GM12878 (cell line): ENCODE results near the gene DUSP10. TPM values are rescaled to one million over a fixed set of nuclear protein-coding genes. Genes with fewer than 3 reads are reported as not detected.

Experiments
- ATAC-seq: fragments of 200-7000 bp; cut with Tn5 transposase; 3 replicates; pipeline ENCODE4 v1.9.1; 2020; ENCODE audit warnings: mild to moderate bottlenecking, moderate library complexity
- BruUV-seq: library from RNA; stranded (reverse); fragments of 400-500 nt; replicated peaks from 2 replicates; lab custom pipeline; 2021; lab: Mats Ljungman, UMichigan
- CTCF ChIA-PET: fragments of 300-600 bp; sonication (Branson Sonifier 250); formaldehyde crosslinking; extraction: SDS; loops from one replicate; lab custom pipeline; 2021; ENCODE audit warnings: inconsistent platforms; lab: Yijun Ruan, JAX
- POLR2A ChIA-PET: fragments of 350-600 bp; formaldehyde crosslinking; extraction: SDS; loops from one replicate; lab custom pipeline; 2021; ENCODE audit warnings: inconsistent platforms; lab: Charles Lee
- RAD21 ChIA-PET: fragments of 300-600 bp; sonication (Branson Sonifier 250); formaldehyde crosslinking; loops from one replicate; lab custom pipeline; 2023; ENCODE audit warnings: antibody characterized with exemption; ENCODE audit not compliant: unreplicated experiment; lab: Charles Lee
- SMC1A ChIA-PET: fragments of 300-600 bp; sonication (Branson Sonifier 250); formaldehyde crosslinking; loops from one replicate; lab custom pipeline; 2023; ENCODE audit not compliant: unreplicated experiment, uncharacterized antibody; lab: Charles Lee
- DNase-seq: peaks from one replicate; pipeline ENCODE4 v3.0.0-alpha.2; 2011; ENCODE audit warnings: low read depth, low spot score
- FAIRE-seq: peaks from 3 replicates; lab custom pipeline; 2011; peaks lifted over from hg19 to GRCh38; lab: Jason Lieb, UNC
- H2AFZ ChIP-seq: 2 replicates; pipeline ENCODE4 v1.6.0; 2011; ENCODE audit warnings: low read depth, low read length, control low read depth; ENCODE audit not compliant: control insufficient read depth
- H3K27ac ChIP-seq: 2 replicates; pipeline ENCODE4 v1.5.1; 2011; ENCODE audit warnings: control low read depth; ENCODE audit not compliant: control insufficient read depth, insufficient read depth
- H3K27me3 ChIP-seq, 2 experiments: replicated peaks in 1 of 2; 2 replicates each; pipeline versions ENCODE4 v1.6.0 to v1.6.1; 2011; ENCODE audit warnings: low read length in 1 of 2; ENCODE audit not compliant: control insufficient read depth in 2 of 2, insufficient read depth in 2 of 2
- H3K36me3 ChIP-seq, 2 experiments: 2 replicates each; pipeline ENCODE4 v1.5.1; 2011; ENCODE audit warnings: low read length in 1 of 2; ENCODE audit not compliant: control insufficient read depth in 2 of 2, insufficient read depth in 2 of 2
- H3K4me1 ChIP-seq: 2 replicates; pipeline ENCODE4 v1.6.1; 2011; ENCODE audit warnings: mild to moderate bottlenecking, low read length, moderate library complexity, mixed read lengths; ENCODE audit not compliant: control insufficient read depth, insufficient read depth
- H3K4me2 ChIP-seq: 2 replicates; pipeline ENCODE4 v1.6.0; 2011; ENCODE audit warnings: control low read depth; ENCODE audit not compliant: control insufficient read depth, insufficient read depth
- H3K4me3 ChIP-seq: fragments of 200-600 bp; sonication (generic); 2 replicates; pipeline ENCODE4 v1.5.1; 2016
- H3K79me2 ChIP-seq: 2 replicates; pipeline ENCODE4 v1.6.0; 2011; ENCODE audit warnings: low read length; ENCODE audit not compliant: control insufficient read depth, insufficient read depth
- H3K9ac ChIP-seq: 2 replicates; pipeline ENCODE4 v1.8.0; 2011; ENCODE audit warnings: low read length, control low read depth, mixed read lengths; ENCODE audit not compliant: control insufficient read depth, insufficient read depth
- H3K9me3 ChIP-seq: replicated peaks from 3 replicates; pipeline ENCODE4 v1.5.1; 2011; ENCODE audit warnings: mild to moderate bottlenecking, low read length; ENCODE audit not compliant: control insufficient read depth, insufficient read depth
- H4K20me1 ChIP-seq: 2 replicates; pipeline ENCODE4 v1.6.0; 2011; ENCODE audit not compliant: control insufficient read depth, insufficient read depth
- BCLAF1 ChIP-seq: fragments of 450-650 bp; IDR thresholded peaks from 2 replicates; pipeline ENCODE4 v1.6.1; 2017; ENCODE audit warnings: antibody characterized with exemption, mild to moderate bottlenecking, moderate library complexity
- CREM ChIP-seq: IDR thresholded peaks from 2 replicates; pipeline ENCODE4 v1.6.1; 2014; ENCODE audit warnings: antibody characterized with exemption, low read depth
- NRF1 ChIP-seq: conservative IDR thresholded peaks from 2 replicates; pipeline ENCODE4 v1.6.1; 2011; ENCODE audit warnings: mild to moderate bottlenecking, low read depth, low read length, improper control_type of control experiment
- POLR2A ChIP-seq: IDR thresholded peaks from 2 replicates; pipeline ENCODE4 v1.6.1; 2011; ENCODE audit warnings: low read depth, mild to moderate bottlenecking, low read length
- PRDM15 ChIP-seq: fragments of 450-650 bp; formaldehyde crosslinking; IDR thresholded peaks from 2 replicates; pipeline ENCODE4 v1.4.0; 2020; ENCODE audit warnings: mild to moderate bottlenecking, moderate library complexity
- RCOR1 ChIP-seq: conservative IDR thresholded peaks from 2 replicates; pipeline ENCODE4 v1.6.1; 2012; ENCODE audit warnings: low read depth, low read length, improper control_type of control experiment
- SMARCA5 ChIP-seq: fragments of 450-650 bp; IDR thresholded peaks from 2 replicates; pipeline ENCODE4 v1.6.1; 2017; ENCODE audit warnings: mild to moderate bottlenecking
- SMC3 ChIP-seq: IDR thresholded peaks from 2 replicates; pipeline ENCODE4 v1.6.1; 2011; ENCODE audit warnings: low read length, improper control_type of control experiment, borderline replicate concordance
- TCF7 ChIP-seq: IDR thresholded peaks from 2 replicates; pipeline ENCODE4 v1.6.1; 2014; ENCODE audit warnings: antibody characterized with exemption, borderline replicate concordance
- ZBTB33 ChIP-seq: fragments of 450-650 bp; IDR thresholded peaks from 2 replicates; pipeline ENCODE4 v1.6.1; 2017; ENCODE audit warnings: mild to moderate bottlenecking
- WGBS: methylation state at CpG from one replicate; pipeline ENCODE4 v1.1.6; 2016; ENCODE audit warnings: low lambda C conversion rate; ENCODE audit not compliant: insufficient replicate concordance, insufficient coverage; ENCODE audit errors: missing lambda C conversion rate; 5-methylcytosine and 5-hydroxymethylcytosine counted together
- in situ Hi-C: fragments of 300-500 bp; cut with MboI; formaldehyde crosslinking; loops from 9 replicates; pipeline ENCODE4 v1.14.3; 2018; ENCODE audit warnings: mixed read lengths
- intact Hi-C: fragments of 100-400 bp; cut with micrococcal nuclease; formaldehyde crosslinking; loops from one replicate; pipeline ENCODE4 v1.14.2; 2022; ENCODE audit not compliant: unreplicated experiment
- polyA plus RNA-seq, 11 experiments: library from polyadenylated mRNA; depleted of rRNA in 4 of 11; unstranded in 6 of 11; stranded (reverse) in 5 of 11; fragments of >200 nt; fragmentation: Nextera tagmentation in 4 of 11; fragmentation: Illumina TruSeq in 1 of 11; extraction: Ambion mirVana in 4 of 11; extraction: Trizol in 1 of 11; gene quantifications; 1 replicate in 1 of 11; 2 replicates in 10 of 11; pipeline versions ENCODE4 v1.2.1 to v1.2.3, GENCODE V29; 2011 to 2016; ENCODE audit warnings: inconsistent platforms in 2 of 11, missing spikeins in 2 of 11, low read depth in 1 of 11
- total RNA-seq, 4 experiments: library from RNA; depleted of rRNA in 3 of 4; stranded (reverse); fragments of >200 nt in 3 of 4; fragmentation: Illumina TruSeq in 1 of 4; extraction: Trizol in 1 of 4; gene quantifications; 2 replicates each; pipeline versions ENCODE4 v1.2.1 to v1.2.3, GENCODE V29; 2013 to 2021

Gene DUSP10
- total and polyA plus RNA-seq, 10 of the 15 experiments (the other 5 are each of a cell fraction or from before 2014, with no cell fraction given): 20.3 to 38.4 (median 27.8) TPM

GRCh38 chr1:221777431-221778072 lies 35.7 kb upstream of the DUSP10 start:
- intact Hi-C loops (loop anchor here (1.0 to 5.0 kb wide), 11 partner anchors 16 to 390 kb away; no protein-coding TSS in a partner anchor), in situ Hi-C loops (no loop called here)
- no peaks in the 10 kb centered on the region for H3K36me3 ChIP-seq
- no peaks in the 10 kb centered on the region for H4K20me1 ChIP-seq
- CTCF ChIA-PET: interaction anchor here (0.6 to 12.3 kb wide), 14 partner anchors 10 to 514 kb away, joined by 3 to 153 read pairs (median 4); partner anchors contain the start of gene DUSP10
- H2AFZ ChIP-seq: no peak overlapping the region
- TSS peak; percentile 74 for BruUV-seq
- peaks cover 2% of the 10 kb centered on the region; the same call in 1 of the 2 replicates for H3K79me2 ChIP-seq
- H3K4me1 ChIP-seq: peaks cover 61% of the 10 kb centered on the region
- peak overlapping the region; percentile 45 for H3K9ac ChIP-seq
- H3K27me3 ChIP-seq: no peaks in the 10 kb centered on the region
- peak overlapping the region; percentile 64 for H3K4me2 ChIP-seq
- RAD21 ChIA-PET: interaction anchor here (0.7 to 15.1 kb wide), 24 partner anchors 9 to 387 kb away, joined by 3 to 393 read pairs (median 6); partner anchors contain the start of gene DUSP10
- WGBS: 1% methylated on average over 8 of the region's 8 CpGs
- ATAC-seq: peak; percentile 73
- DNase-seq: peak; percentile 99
- peak overlapping the region; percentile 47; the same call in 1 of the 2 replicates for H3K4me3 ChIP-seq
- no peaks in the 10 kb centered on the region for H3K9me3 ChIP-seq
- POLR2A ChIA-PET: interaction anchor here (1.4 to 13.0 kb wide), 8 partner anchors 11 to 215 kb away, joined by 3 to 203 read pairs (median 8); partner anchors contain the start of gene DUSP10
- peak; percentile 85 for FAIRE-seq
- SMC1A ChIA-PET: interaction anchor here (0.6 to 18.9 kb wide), 26 partner anchors 9 to 329 kb away, joined by 3 to 510 read pairs (median 9); partner anchors contain the start of gene DUSP10
- peak overlapping the region; percentile 89 for H3K27ac ChIP-seq
- TF ChIP-seq POLR2A (no peak), TCF7 (peak; percentile 82), BCLAF1 (no peak), SMARCA5 (no peak; the same call in 1 of the 2 replicates), PRDM15 (CRISPR knock-in tag) (no peak), CREM (peak; percentile 96), RCOR1 (no peak), SMC3 (no peak; the same call in 1 of the 2 replicates), NRF1 (no peak), ZBTB33 (no peak)
